Transverse colon (tissue), 3 donors: ENCODE data around the gene PNMA6F.

Experiments used
- CTCF ChIP-seq, 5 experiments: fragments of 200-600 bp in 3 of 5; fragments of 450-650 bp in 2 of 5; sonication (generic) in 3 of 5; IDR thresholded peaks; 1 replicate in 2 of 5; 2 replicates in 3 of 5; pipeline ENCODE4 v1.5.1; 2016 to 2017; ENCODE audit warnings: antibody characterized with exemption in 5 of 5, inconsistent platforms in 3 of 5, mild to moderate bottlenecking in 2 of 5, moderate library complexity in 1 of 5
- POLR2A ChIP-seq: fragments of 450-650 bp; IDR thresholded peaks from one replicate; pipeline ENCODE4 v1.6.1; 2016; ENCODE audit warnings: antibody characterized with exemption, mild to moderate bottlenecking, moderate library complexity

- TF ChIP-seq CTCF (IDR thresholded peaks at IDR 0.05) (no peak), POLR2A (no peak)
These were observed 28.4 kb upstream of the PNMA6F start for GRCh38 chrX:153349952-153350351.
